GM23338 (cell line): ENCODE results near the gene HMGN1. TPM values are rescaled to one million over a fixed set of nuclear protein-coding genes. Genes with fewer than 3 reads are reported as not detected.

ENCODE experiments used
- ATAC-seq: fragments of 200-7000 bp; cut with Tn5 transposase; 3 replicates; pipeline ENCODE4 v1.9.1; 2020
- DNase-seq: peaks from one replicate; pipeline ENCODE4 v3.0.0-alpha.2; 2015; ENCODE audit warnings: low spot score
- H2AFZ ChIP-seq: fragments of 200-600 bp; sonication (generic); 2 replicates; pipeline ENCODE4 v1.8.0; 2016; ENCODE audit warnings: antibody characterized with exemption, mild to moderate bottlenecking, moderate library complexity
- H3F3A ChIP-seq: fragments of 200-600 bp; sonication (generic); replicated peaks from 2 replicates; pipeline ENCODE4 v1.8.0; 2017; ENCODE audit warnings: antibody characterized with exemption, mixed run types, low read depth
- H3K27ac ChIP-seq: fragments of 200-600 bp; sonication (generic); 2 replicates; pipeline ENCODE4 v1.6.1; 2016; ENCODE audit warnings: low read depth
- H3K27me3 ChIP-seq: fragments of 200-600 bp; sonication (generic); 2 replicates; pipeline ENCODE4 v1.8.0; 2016; ENCODE audit warnings: mild to moderate bottlenecking, mixed run types, moderate library complexity; ENCODE audit not compliant: insufficient read depth
- H3K36me3 ChIP-seq: fragments of 200-600 bp; sonication (generic); 2 replicates; pipeline ENCODE4 v1.8.0; 2016; ENCODE audit warnings: mild to moderate bottlenecking; ENCODE audit not compliant: insufficient read depth
- H3K4me1 ChIP-seq: fragments of 200-600 bp; sonication (generic); 2 replicates; pipeline ENCODE4 v1.8.0; 2016; ENCODE audit warnings: mild to moderate bottlenecking, moderate library complexity; ENCODE audit not compliant: insufficient read depth
- H3K4me2 ChIP-seq: fragments of 200-600 bp; sonication (generic); 2 replicates; pipeline ENCODE4 v1.7.1; 2017; ENCODE audit warnings: mixed run types
- H3K4me3 ChIP-seq: fragments of 200-600 bp; sonication (generic); 2 replicates; pipeline ENCODE4 v1.6.1; 2016; ENCODE audit warnings: mixed run types
- H3K79me2 ChIP-seq: fragments of 200-600 bp; sonication (generic); replicated peaks from 2 replicates; pipeline ENCODE4 v1.8.0; 2017; ENCODE audit warnings: mild to moderate bottlenecking; ENCODE audit not compliant: insufficient read depth
- H3K9me2 ChIP-seq: fragments of 200-600 bp; sonication (generic); 2 replicates; pipeline ENCODE4 v1.8.0; 2017; ENCODE audit not compliant: insufficient read depth
- H4K20me1 ChIP-seq: fragments of 200-600 bp; sonication (generic); replicated peaks from 2 replicates; pipeline ENCODE4 v1.8.0; 2017; ENCODE audit warnings: mild to moderate bottlenecking; ENCODE audit not compliant: insufficient read depth
- H3K27ac Mint-ChIP-seq: 2 replicates; pipeline ENCODE4 v1.8.0; 2020; ENCODE audit warnings: inconsistent platforms, mild to moderate bottlenecking, moderate library complexity, mixed read lengths
- H3K27me3 Mint-ChIP-seq: 3 replicates; pipeline ENCODE4 v1.8.0; 2022; ENCODE audit warnings: low read depth, mild to moderate bottlenecking, moderate library complexity, mixed read lengths, inconsistent platforms; ENCODE audit not compliant: insufficient read depth, poor library complexity
- H3K36me3 Mint-ChIP-seq: 3 replicates; pipeline ENCODE4 v1.8.0; 2021; ENCODE audit warnings: low read depth, mild to moderate bottlenecking, inconsistent platforms, moderate library complexity, mixed read lengths
- H3K4me1 Mint-ChIP-seq: 3 replicates; pipeline ENCODE4 v1.8.0; 2020; ENCODE audit warnings: mild to moderate bottlenecking, inconsistent platforms, mixed read lengths
- H3K4me3 Mint-ChIP-seq: 3 replicates; pipeline ENCODE4 v1.8.0; 2021; ENCODE audit warnings: moderate library complexity, mild to moderate bottlenecking, inconsistent platforms, mixed read lengths
- H3K9me3 Mint-ChIP-seq: 3 replicates; pipeline ENCODE4 v1.8.0; 2020; ENCODE audit warnings: moderate library complexity, mild to moderate bottlenecking, inconsistent platforms, mixed read lengths
- CREB1 ChIP-seq: fragments of 250-450 bp; sonication (Bioruptor Pico); IDR thresholded peaks from 2 replicates; pipeline ENCODE4 v1.5.0; 2020; ENCODE audit warnings: low read depth, mild to moderate bottlenecking, moderate library complexity
- CTCF ChIP-seq, 2 experiments: fragments of 200-600 bp in 1 of 2; sonication (generic) in 1 of 2; conservative IDR thresholded peaks; 2 replicates each; pipeline versions ENCODE4 v1.5.1 to v1.6.1; 2016 to 2017; ENCODE audit warnings: antibody characterized with exemption in 2 of 2, low read depth in 2 of 2, mild to moderate bottlenecking in 2 of 2, moderate library complexity in 1 of 2
- ETS1 ChIP-seq: IDR thresholded peaks from 2 replicates; pipeline ENCODE4 v1.6.1; 2016; ENCODE audit warnings: antibody characterized with exemption
- EZH2 ChIP-seq: fragments of 200-600 bp; sonication (generic); IDR thresholded peaks from one replicate; pipeline ENCODE4 v1.8.0; 2017; ENCODE audit warnings: antibody characterized with exemption, mild to moderate bottlenecking, low read depth; ENCODE audit not compliant: unreplicated experiment
- EZH2phosphoT487 ChIP-seq: fragments of 200-600 bp; sonication (generic); IDR thresholded peaks from one replicate; pipeline ENCODE4 v1.8.1; 2018; ENCODE audit warnings: antibody characterized with exemption; ENCODE audit not compliant: unreplicated experiment
- NANOG ChIP-seq: IDR thresholded peaks from 2 replicates; pipeline ENCODE4 v1.6.1; 2016; ENCODE audit warnings: antibody characterized with exemption, borderline replicate concordance
- POLR2AphosphoS5 ChIP-seq: IDR thresholded peaks from 2 replicates; pipeline ENCODE4 v1.6.1; 2016; ENCODE audit warnings: antibody characterized with exemption, low read depth
- STAT1 ChIP-seq: IDR thresholded peaks from one replicate; pipeline ENCODE4 v1.6.1; 2016; ENCODE audit warnings: antibody characterized with exemption; ENCODE audit not compliant: unreplicated experiment
- ZNF114 ChIP-seq: fragments of 250-450 bp; sonication (Bioruptor Pico); IDR thresholded peaks from 2 replicates; pipeline ENCODE4 v1.5.0; 2020; ENCODE audit warnings: mild to moderate bottlenecking, moderate library complexity
- ZNF331 ChIP-seq: fragments of 250-450 bp; sonication (Bioruptor Pico); IDR thresholded peaks from 2 replicates; pipeline ENCODE4 v1.5.0; 2020; ENCODE audit warnings: low read depth, mild to moderate bottlenecking, moderate library complexity
- ZNF462 ChIP-seq: fragments of 250-450 bp; sonication (Bioruptor Pico); IDR thresholded peaks from 2 replicates; pipeline ENCODE4 v1.5.0; 2020; ENCODE audit warnings: mild to moderate bottlenecking, moderate library complexity
- polyA plus RNA-seq: library from polyadenylated mRNA; unstranded; fragments of >200 nt; fragmentation: Nextera tagmentation; extraction: Ambion mirVana; gene quantifications from 2 replicates; pipeline ENCODE4 v1.2.1, GENCODE V29; 2016
- total RNA-seq: library from RNA; depleted of rRNA; stranded (reverse); fragments of >200 nt; shearing (Covaris generic); gene quantifications from 2 replicates; pipeline ENCODE4 v1.2.3, GENCODE V29; 2014
- TF ChIP-seq, protein P1 (sequence below): IDR thresholded peaks from one replicate; pipeline ENCODE4 v1.6.1; 2018; ENCODE audit warnings: antibody characterized with exemption; ENCODE audit not compliant: unreplicated experiment

The HMGN1 gene
- total and polyA plus RNA-seq, 2 experiments from 2014 or later, result 403 to 889 TPM

- Mint-ChIP-seq H3K27ac (no peak overlapping the region), H3K4me1 (peaks cover 35% of the 10 kb centered on the region), H3K9me3 (no peaks in the 10 kb centered on the region), H3K36me3 (peaks cover 75% of the 10 kb centered on the region), H3K27me3 (peaks cover 11% of the 10 kb centered on the region), H3K4me3 (peak overlapping the region; percentile 92; the same call in 2 of the 3 replicates)
- DNase-seq (no peak), ATAC-seq (no peak)
- Histone ChIP-seq H3K36me3 (peaks cover 45% of the 10 kb centered on the region; the same call in 1 of the 2 replicates), H3K79me2 (peaks cover 40% of the 10 kb centered on the region), H3K9me2 (no peaks in the 10 kb centered on the region), H2AFZ (no peak overlapping the region), H3K4me3 (no peak overlapping the region), H3K4me2 (peak overlapping the region; percentile 77), H3K27me3 (no peaks in the 10 kb centered on the region), H3F3A (peaks cover 28% of the 10 kb centered on the region), H4K20me1 (peaks cover 28% of the 10 kb centered on the region), H3K27ac (peak overlapping the region; percentile 47; the same call in 1 of the 2 replicates), H3K4me1 (peaks cover 42% of the 10 kb centered on the region)
- TF ChIP-seq CTCF (conservative IDR thresholded peaks at IDR 0.05; ENCODE audit: low read depth in 2 of 2) (no peak), POLR2AphosphoS5 (no peak), ZNF462 (CRISPR knock-in tag) (no peak), EZH2 (no peak), NANOG (no peak), CREB1 (CRISPR knock-in tag) (no peak), ETS1 (no peak), ZNF114 (CRISPR knock-in tag) (no peak), ZNF331 (CRISPR knock-in tag) (no peak), STAT1 (no peak), EZH2phosphoT487 (no peak)
- TF ChIP-seq, protein P1, sequence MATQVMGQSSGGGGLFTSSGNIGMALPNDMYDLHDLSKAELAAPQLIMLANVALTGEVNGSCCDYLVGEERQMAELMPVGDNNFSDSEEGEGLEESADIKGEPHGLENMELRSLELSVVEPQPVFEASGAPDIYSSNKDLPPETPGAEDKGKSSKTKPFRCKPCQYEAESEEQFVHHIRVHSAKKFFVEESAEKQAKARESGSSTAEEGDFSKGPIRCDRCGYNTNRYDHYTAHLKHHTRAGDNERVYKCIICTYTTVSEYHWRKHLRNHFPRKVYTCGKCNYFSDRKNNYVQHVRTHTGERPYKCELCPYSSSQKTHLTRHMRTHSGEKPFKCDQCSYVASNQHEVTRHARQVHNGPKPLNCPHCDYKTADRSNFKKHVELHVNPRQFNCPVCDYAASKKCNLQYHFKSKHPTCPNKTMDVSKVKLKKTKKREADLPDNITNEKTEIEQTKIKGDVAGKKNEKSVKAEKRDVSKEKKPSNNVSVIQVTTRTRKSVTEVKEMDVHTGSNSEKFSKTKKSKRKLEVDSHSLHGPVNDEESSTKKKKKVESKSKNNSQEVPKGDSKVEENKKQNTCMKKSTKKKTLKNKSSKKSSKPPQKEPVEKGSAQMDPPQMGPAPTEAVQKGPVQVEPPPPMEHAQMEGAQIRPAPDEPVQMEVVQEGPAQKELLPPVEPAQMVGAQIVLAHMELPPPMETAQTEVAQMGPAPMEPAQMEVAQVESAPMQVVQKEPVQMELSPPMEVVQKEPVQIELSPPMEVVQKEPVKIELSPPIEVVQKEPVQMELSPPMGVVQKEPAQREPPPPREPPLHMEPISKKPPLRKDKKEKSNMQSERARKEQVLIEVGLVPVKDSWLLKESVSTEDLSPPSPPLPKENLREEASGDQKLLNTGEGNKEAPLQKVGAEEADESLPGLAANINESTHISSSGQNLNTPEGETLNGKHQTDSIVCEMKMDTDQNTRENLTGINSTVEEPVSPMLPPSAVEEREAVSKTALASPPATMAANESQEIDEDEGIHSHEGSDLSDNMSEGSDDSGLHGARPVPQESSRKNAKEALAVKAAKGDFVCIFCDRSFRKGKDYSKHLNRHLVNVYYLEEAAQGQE, result no peak
Observed at GRCh38 chr21:39344848-39345247, 4.0 kb downstream of the HMGN1 start.
